DOHH2 (cell line): ENCODE measurements around the gene MCFD2.
"Not testable (repeated sequence)": the region's sequence is repeated elsewhere in the genome, so short reads cannot be mapped to it uniquely, and the experiment has no call there.

Source experiments
- CTCF ChIP-seq: fragments of 200-600 bp; sonication (generic); IDR thresholded peaks from one replicate; pipeline ENCODE4 v1.5.1; 2014; ENCODE audit warnings: antibody characterized with exemption, mild to moderate bottlenecking, low read depth, low read length; ENCODE audit not compliant: poor library complexity, severe bottlenecking
- EZH2phosphoT487 ChIP-seq: fragments of 200-600 bp; sonication (generic); IDR thresholded peaks from 2 replicates; pipeline ENCODE4 v1.6.1; 2017; ENCODE audit warnings: borderline replicate concordance, mild to moderate bottlenecking, antibody characterized with exemption, low read length, moderate library complexity, mixed read lengths

GRCh38 chr2:46902980-46903379, 12.6 kb downstream of the MCFD2 start:
- not testable (repeated sequence) for TF ChIP-seq EZH2phosphoT487, CTCF
